Naive thymus-derived CD4-positive, alpha-beta T cell (primary cell): ENCODE data around the gene CPA4. TPM values are rescaled to one million over a fixed set of nuclear protein-coding genes. Genes with fewer than 3 reads are reported as not detected.

Experiments
- ATAC-seq: fragments of 150-1000 bp; cut with Tn5 transposase; 2 replicates; pipeline ENCODE4 v1.10.0; 2021; ENCODE audit warnings: mild to moderate bottlenecking, moderate library complexity
- CTCF ChIA-PET: fragments of 350-600 bp; sonication (Branson Sonifier 250); formaldehyde crosslinking; loops from one replicate; lab custom pipeline; 2021; ENCODE audit warnings: antibody characterized with exemption; lab: Charles Lee
- POLR2A ChIA-PET: fragments of 350-600 bp; sonication (Branson Sonifier 250); formaldehyde crosslinking; loops from one replicate; lab custom pipeline; 2021; ENCODE audit warnings: antibody characterized with exemption, inconsistent platforms; lab: Charles Lee
- DNase-seq, 9 donors: peaks; one replicate each; pipeline versions ENCODE4 v3.0.0 to v3.0.0-alpha.2; 2020 to 2022; ENCODE audit warnings: mixed read lengths in 1 of 9
- H3K27ac ChIP-seq: one replicate; pipeline ENCODE4 v1.7.0; 2013; ENCODE audit warnings: mild to moderate bottlenecking, low read depth, low read length, moderate library complexity
- H3K27me3 ChIP-seq, 2 donors: one replicate each; pipeline ENCODE4 v1.7.0; 2013; ENCODE audit warnings: low read length in 2 of 2, mild to moderate bottlenecking in 2 of 2, moderate library complexity in 2 of 2; ENCODE audit not compliant: control insufficient read depth in 2 of 2, insufficient read depth in 2 of 2
- H3K36me3 ChIP-seq, 3 experiments: 1 replicate in 2 of 3; 2 replicates in 1 of 3; pipeline ENCODE4 v1.7.0; 2013; ENCODE audit warnings: low read length in 3 of 3, mild to moderate bottlenecking in 3 of 3, moderate library complexity in 1 of 3; ENCODE audit not compliant: insufficient read depth in 3 of 3, control insufficient read depth in 2 of 3
- H3K4me1 ChIP-seq, 2 donors: one replicate each; pipeline ENCODE4 v1.7.0; 2013; ENCODE audit warnings: low read length in 2 of 2, mild to moderate bottlenecking in 2 of 2, moderate library complexity in 1 of 2; ENCODE audit not compliant: control insufficient read depth in 2 of 2, insufficient read depth in 2 of 2
- H3K4me3 ChIP-seq: 2 replicates; pipeline ENCODE4 v1.7.0; 2013; ENCODE audit warnings: mild to moderate bottlenecking, low read length
- H3K9me3 ChIP-seq, 3 experiments: 1 replicate in 2 of 3; 2 replicates in 1 of 3; pipeline ENCODE4 v1.7.0; 2013; ENCODE audit warnings: low read length in 3 of 3; ENCODE audit not compliant: control insufficient read depth in 2 of 3
- H3K27ac Mint-ChIP-seq, 9 donors: one replicate each; pipeline ENCODE4 v1.8.0; 2020 to 2022; ENCODE audit warnings: mixed read lengths in 9 of 9, mild to moderate bottlenecking in 8 of 9, moderate library complexity in 5 of 9, inconsistent platforms in 2 of 9
- H3K27me3 Mint-ChIP-seq, 5 donors: one replicate each; pipeline ENCODE4 v1.8.0; 2021 to 2022; ENCODE audit warnings: mixed read lengths in 5 of 5, mild to moderate bottlenecking in 1 of 5
- H3K36me3 Mint-ChIP-seq, 5 donors: one replicate each; pipeline ENCODE4 v1.8.0; 2020 to 2022; ENCODE audit warnings: mixed read lengths in 5 of 5, mild to moderate bottlenecking in 3 of 5, inconsistent platforms in 1 of 5
- H3K4me1 Mint-ChIP-seq, 7 donors: one replicate each; pipeline ENCODE4 v1.8.0; 2020 to 2022; ENCODE audit warnings: mixed read lengths in 7 of 7, mild to moderate bottlenecking in 3 of 7, inconsistent platforms in 1 of 7
- H3K4me3 Mint-ChIP-seq, 10 donors: one replicate each; pipeline ENCODE4 v1.8.0; 2020 to 2022; ENCODE audit warnings: mild to moderate bottlenecking in 10 of 10, mixed read lengths in 10 of 10, moderate library complexity in 6 of 10, inconsistent platforms in 2 of 10
- H3K9me3 Mint-ChIP-seq, 11 donors: one replicate each; pipeline ENCODE4 v1.8.0; 2020 to 2022; ENCODE audit warnings: mixed read lengths in 11 of 11, mild to moderate bottlenecking in 4 of 11, inconsistent platforms in 1 of 11, moderate library complexity in 1 of 11
- intact Hi-C, 2 donors: fragments of 100-400 bp; cut with micrococcal nuclease; formaldehyde crosslinking; loops; one replicate each; pipeline ENCODE4 v1.15.1; 2023
- polyA plus RNA-seq, 2 donors: library from polyadenylated mRNA; unstranded; fragments of 300-500 nt; fragmentation: Illumina TruSeq; gene quantifications; one replicate each; pipeline ENCODE4 v1.2.3, GENCODE V29; 2021
- total RNA-seq, 6 experiments: library from RNA in 5 of 6; stranded (reverse) in 5 of 6; gene quantifications; 1 replicate in 5 of 6; 2 replicates in 1 of 6; pipeline ENCODE4 v1.2.3 and lab custom pipeline; 2021 to 2026

The CPA4 gene
- total and polyA plus RNA-seq, 7 experiments from 2014 or later, result not detected

- Mint-ChIP-seq H3K4me1 (peaks cover 0 to 2% (median 0%) of the 10 kb centered on the region in 7 donors), H3K27me3 (peaks cover 0 to 3% (median 0%) of the 10 kb centered on the region in 5 donors), H3K27ac (no peak overlapping the region), H3K36me3 (no peaks in the 10 kb centered on the region), H3K4me3 (no peak overlapping the region), H3K9me3 (peaks cover 0 to 7% (median 0%) of the 10 kb centered on the region in 11 donors)
- H3K27me3 ChIP-seq, result no peaks in the 10 kb centered on the region
- intact Hi-C loops, result no loop called here
- POLR2A ChIA-PET, result no interaction called here
- DNase-seq (no peak), ATAC-seq (no peak)
- H3K36me3 ChIP-seq, result no peaks in the 10 kb centered on the region
- H3K27ac ChIP-seq, result no peak overlapping the region
- H3K4me1 ChIP-seq, result no peaks in the 10 kb centered on the region
- H3K4me3 ChIP-seq, result no peak overlapping the region
- CTCF ChIA-PET, result interaction anchor here (0.6 to 0.9 kb wide), 2 partner anchors 12 to 733 kb away, joined by 3 read pairs; no protein-coding TSS in a partner anchor
- no peaks in the 10 kb centered on the region for H3K9me3 ChIP-seq
These were observed 52.2 kb downstream of the CPA4 start for GRCh38 chr7:130345136-130345535.

DNA sequence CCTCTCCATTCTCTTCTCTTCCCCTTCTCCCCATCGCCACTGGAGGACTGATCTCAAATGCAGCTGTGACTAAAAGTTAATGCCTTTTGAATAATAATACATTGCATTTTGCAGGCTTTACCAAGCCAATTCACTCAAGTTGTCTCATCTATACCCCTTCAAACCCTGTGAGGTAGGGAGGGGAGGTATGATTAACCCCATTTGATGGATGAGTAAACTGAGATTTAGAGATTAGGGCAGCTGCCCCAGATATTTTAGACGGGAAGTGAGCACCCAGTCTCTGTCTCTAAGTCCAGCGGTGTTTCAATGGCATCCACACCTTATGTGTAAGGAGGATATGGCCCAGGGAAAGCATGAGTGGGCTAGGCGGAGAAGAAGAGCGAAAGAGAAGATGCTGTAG lies 52.8 kb downstream of the CPA4 start:
- Mint-ChIP-seq H3K36me3 (no peaks in the 10 kb centered on the region), H3K27ac (peak overlapping the region in 1 of 9 donors; percentile 58)
- CTCF ChIA-PET, result interaction anchor here (0.5 to 0.9 kb wide), 2 partner anchors 13 to 47 kb away, joined by 3 read pairs; no protein-coding TSS in a partner anchor

DNA sequence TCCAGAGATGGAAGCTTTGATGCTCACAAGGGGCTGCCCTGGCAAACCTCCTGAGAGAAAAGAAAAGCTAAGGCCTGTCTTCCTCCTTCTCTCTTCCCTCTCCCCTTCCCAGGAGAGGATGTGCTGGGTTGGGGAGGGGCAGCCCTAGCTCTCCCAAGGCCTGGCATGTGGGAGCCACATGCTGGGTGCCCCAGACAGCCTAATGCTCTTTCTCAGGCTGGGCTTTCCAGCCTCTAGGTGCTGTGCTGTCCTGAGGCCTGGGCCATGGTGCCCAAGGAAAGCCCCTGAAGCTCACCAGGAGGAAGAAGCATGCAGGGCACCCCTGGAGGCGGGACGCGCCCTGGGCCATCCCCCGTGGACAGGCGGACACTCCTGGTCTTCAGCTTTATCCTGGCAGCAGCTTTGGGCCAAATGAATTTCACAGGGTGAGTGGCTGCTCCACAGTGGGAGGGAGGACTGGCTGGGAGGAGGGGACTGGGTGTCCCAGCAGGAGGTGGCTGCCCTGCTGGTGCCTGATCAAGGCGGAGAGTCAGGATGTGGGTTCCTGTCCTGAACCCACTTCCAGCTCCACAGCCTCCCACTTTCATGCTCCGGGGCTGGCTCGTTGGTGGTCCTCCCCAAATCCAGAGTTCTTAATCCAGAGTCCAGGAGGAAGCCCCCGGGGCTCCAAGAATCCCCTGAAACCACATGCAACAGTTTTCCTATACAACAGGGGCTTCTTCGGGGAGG lies 53.4 kb downstream of the CPA4 start:
- Histone ChIP-seq H3K27ac (no peak overlapping the region), H3K27me3 (no peaks in the 10 kb centered on the region), H3K9me3 (no peaks in the 10 kb centered on the region), H3K4me3 (no peak overlapping the region), H3K4me1 (no peaks in the 10 kb centered on the region), H3K36me3 (no peaks in the 10 kb centered on the region)
- Mint-ChIP-seq H3K27me3 (peaks cover 0 to 3% (median 0%) of the 10 kb centered on the region in 5 donors), H3K9me3 (peaks cover 0 to 7% (median 0%) of the 10 kb centered on the region in 11 donors), H3K27ac (no peak overlapping the region), H3K4me1 (peaks cover 0 to 4% (median 0%) of the 10 kb centered on the region in 7 donors), H3K4me3 (no peak overlapping the region), H3K36me3 (no peaks in the 10 kb centered on the region)
- intact Hi-C loops, result no loop called here
- CTCF ChIA-PET, result interaction anchor here (0.5 to 0.6 kb wide), 2 partner anchors 46 to 468 kb away, joined by 3 read pairs; no protein-coding TSS in a partner anchor
- POLR2A ChIA-PET, result no interaction called here
- ATAC-seq (no peak), DNase-seq (no peak)

More for the DNA sequence above, 52.8 kb downstream of the CPA4 start:
- Mint-ChIP-seq H3K4me3 (no peak overlapping the region), H3K4me1 (peaks cover 0 to 2% (median 0%) of the 10 kb centered on the region in 7 donors), H3K27me3 (peaks cover 0 to 3% (median 0%) of the 10 kb centered on the region in 5 donors), H3K9me3 (peaks cover 0 to 7% (median 0%) of the 10 kb centered on the region in 11 donors)
- POLR2A ChIA-PET, result no interaction called here
- DNase-seq (no peak), ATAC-seq (no peak)
- Histone ChIP-seq H3K4me3 (no peak overlapping the region), H3K36me3 (no peaks in the 10 kb centered on the region), H3K9me3 (no peaks in the 10 kb centered on the region), H3K27ac (no peak overlapping the region), H3K4me1 (no peaks in the 10 kb centered on the region), H3K27me3 (no peaks in the 10 kb centered on the region)
- intact Hi-C loops, result no loop called here

DNA sequence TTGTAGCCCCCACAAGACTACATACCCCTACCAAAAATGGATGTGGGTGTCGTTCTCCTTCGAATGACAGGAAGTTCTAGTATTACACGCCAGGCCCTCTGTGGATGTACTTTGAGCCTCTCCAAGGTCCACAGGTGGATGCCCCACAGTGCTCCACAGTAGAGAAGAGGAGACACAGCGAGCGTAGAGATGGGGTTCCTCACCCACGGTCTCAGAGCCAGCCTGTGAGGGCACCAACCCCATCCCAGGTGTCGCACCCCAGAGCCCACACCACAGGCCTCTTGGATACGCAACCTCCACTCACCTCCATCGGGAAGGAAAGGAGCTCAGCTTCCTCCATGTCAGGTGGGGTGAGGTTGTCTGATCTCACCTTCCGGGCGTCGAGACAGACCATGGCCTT lies 54.0 kb downstream of the CPA4 start:
- peaks cover 0 to 6% (median 0%) of the 10 kb centered on the region in 7 donors for H3K4me1 Mint-ChIP-seq
- Histone ChIP-seq H3K4me3 (no peak overlapping the region), H3K27me3 (no peaks in the 10 kb centered on the region), H3K27ac (no peak overlapping the region), H3K4me1 (no peaks in the 10 kb centered on the region), H3K9me3 (no peaks in the 10 kb centered on the region), H3K36me3 (no peaks in the 10 kb centered on the region)
- POLR2A ChIA-PET, result interaction anchor here (0.6 kb wide), 1 partner anchor 86 kb away, joined by 3 read pairs; no protein-coding TSS in a partner anchor
- no peak for ATAC-seq
- H3K36me3 Mint-ChIP-seq, result no peaks in the 10 kb centered on the region
- CTCF ChIA-PET, result interaction anchor here (0.6 kb wide), 1 partner anchor 468 kb away, joined by 3 read pairs; no protein-coding TSS in a partner anchor
- H3K27ac Mint-ChIP-seq, result no peak overlapping the region
- DNase-seq, result no peak
- intact Hi-C loops, result no loop called here
- peaks cover 0 to 3% (median 0%) of the 10 kb centered on the region in 11 donors for H3K9me3 Mint-ChIP-seq
- H3K27me3 Mint-ChIP-seq, result peaks cover 0 to 3% (median 0%) of the 10 kb centered on the region in 5 donors
- no peak overlapping the region for H3K4me3 Mint-ChIP-seq

DNA sequence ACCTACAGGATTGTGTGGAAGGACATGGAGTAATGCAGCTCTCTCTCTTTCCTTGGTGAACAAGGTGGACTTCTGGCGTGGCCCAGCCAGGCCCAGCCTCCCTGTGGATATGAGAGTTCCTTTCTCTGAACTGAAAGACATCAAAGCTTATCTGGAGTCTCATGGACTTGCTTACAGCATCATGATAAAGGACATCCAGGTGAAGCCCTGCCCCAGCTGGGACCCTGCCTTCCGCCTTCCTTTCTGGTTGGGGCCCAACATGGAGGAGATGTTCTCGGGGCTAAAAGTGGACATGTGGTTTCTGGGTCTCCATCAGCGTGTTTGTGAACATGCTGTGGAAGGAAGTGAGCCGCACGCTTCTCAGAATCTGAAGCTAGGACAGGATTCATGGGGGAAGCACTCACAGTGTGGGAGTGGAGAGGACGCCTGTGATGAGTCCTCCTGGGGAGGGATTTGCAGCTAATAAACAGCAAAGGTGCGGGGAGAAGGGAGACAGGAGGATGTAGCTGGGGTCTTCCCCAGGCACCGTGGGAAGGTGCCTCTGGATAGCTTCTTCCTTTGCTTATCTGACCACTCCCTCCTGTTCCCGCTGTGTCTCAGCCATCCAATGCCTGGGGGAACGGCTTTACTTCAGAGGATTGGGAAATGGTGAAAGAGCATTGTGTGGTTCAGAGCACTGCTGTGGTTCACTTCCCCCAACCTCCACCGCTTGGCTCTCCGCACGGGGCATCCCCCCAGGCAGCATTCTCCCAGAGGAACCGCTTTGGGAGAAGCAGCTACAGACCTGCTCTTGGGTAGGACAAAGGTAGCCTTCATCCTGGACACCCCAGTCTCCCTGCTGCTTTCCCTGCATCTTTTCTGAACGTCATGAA lies 57.2 kb downstream of the CPA4 start:
- Histone ChIP-seq H3K9me3 (no peaks in the 10 kb centered on the region), H3K27me3 (no peaks in the 10 kb centered on the region), H3K4me3 (no peak overlapping the region), H3K27ac (no peak overlapping the region), H3K36me3 (no peaks in the 10 kb centered on the region), H3K4me1 (no peaks in the 10 kb centered on the region)
- Mint-ChIP-seq H3K27ac (no peak overlapping the region), H3K4me3 (no peak overlapping the region), H3K9me3 (no peaks in the 10 kb centered on the region), H3K4me1 (peaks cover 0 to 9% (median 4%) of the 10 kb centered on the region in 7 donors), H3K36me3 (peaks cover 0 to 2% (median 0%) of the 10 kb centered on the region in 5 donors), H3K27me3 (peaks cover 0 to 3% (median 0%) of the 10 kb centered on the region in 5 donors)
- no peak for DNase-seq
- intact Hi-C loops, result no loop called here
- CTCF ChIA-PET, result no interaction called here
- no peak for ATAC-seq
- POLR2A ChIA-PET, result no interaction called here

DNA sequence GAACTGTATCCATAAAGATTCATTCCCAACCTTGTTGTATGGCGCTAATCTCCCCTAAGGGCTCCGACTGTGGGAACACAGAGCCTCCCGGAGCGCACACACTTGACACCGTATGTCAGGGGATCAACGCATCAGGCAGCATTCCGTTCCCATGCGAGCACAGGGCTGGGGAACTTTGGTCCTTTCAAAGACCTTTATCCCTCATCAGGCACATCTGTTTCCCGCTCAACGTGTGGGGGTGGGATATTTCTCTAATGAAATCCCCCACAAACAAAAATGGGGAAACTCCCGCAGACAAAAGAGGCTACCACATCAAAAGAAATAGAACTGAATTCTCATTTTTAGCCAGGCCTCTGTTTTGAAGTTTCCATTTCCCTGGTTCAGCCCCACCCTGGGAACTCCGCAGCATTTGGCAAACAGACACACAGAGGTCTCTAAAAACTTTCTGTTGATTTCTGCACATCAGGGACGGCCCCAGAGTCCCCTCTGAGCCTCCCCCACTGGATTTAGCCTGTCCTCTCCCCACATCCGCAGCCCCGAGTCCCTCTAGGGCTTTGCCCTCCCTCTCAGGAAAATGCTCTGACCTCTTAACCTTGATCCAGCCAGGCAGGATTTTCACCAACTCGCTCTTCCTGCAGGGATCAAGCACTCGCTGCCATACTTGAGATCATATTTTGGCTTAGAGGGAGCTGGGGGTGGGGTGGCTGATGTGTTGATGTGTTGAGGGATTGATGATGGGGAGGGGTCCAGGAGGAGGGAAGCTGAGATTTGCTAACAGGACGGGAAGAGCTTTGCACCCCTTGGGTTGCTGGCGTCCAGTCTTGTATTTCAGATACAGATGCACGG lies 58.2 kb downstream of the CPA4 start:
- peak overlapping the region in 1 of 10 donors; percentile 2 for H3K4me3 Mint-ChIP-seq
- H3K9me3 Mint-ChIP-seq, result no peaks in the 10 kb centered on the region
- H3K27ac ChIP-seq, result no peak overlapping the region
- peaks cover 0 to 9% (median 4%) of the 10 kb centered on the region in 7 donors for H3K4me1 Mint-ChIP-seq
- H3K4me1 ChIP-seq, result no peaks in the 10 kb centered on the region
- peaks cover 0 to 2% (median 0%) of the 10 kb centered on the region in 5 donors for H3K36me3 Mint-ChIP-seq
- H3K27me3 ChIP-seq, result no peaks in the 10 kb centered on the region
- H3K9me3 ChIP-seq, result no peaks in the 10 kb centered on the region
- DNase-seq (no peak), ATAC-seq (no peak)
- CTCF ChIA-PET, result no interaction called here
- POLR2A ChIA-PET, result no interaction called here
- intact Hi-C loops, result no loop called here
- H3K27ac Mint-ChIP-seq, result peak overlapping the region in 1 of 9 donors; percentile 46
- no peaks in the 10 kb centered on the region for H3K36me3 ChIP-seq
- H3K27me3 Mint-ChIP-seq, result peaks cover 0 to 3% (median 0%) of the 10 kb centered on the region in 5 donors
- no peak overlapping the region for H3K4me3 ChIP-seq
